Stimulated activated CD8-positive, alpha-beta memory T cell treated with anti-CD3 and anti-CD28 coated beads, Interleukin-4, amount 100 ng/mL, for 1 hour (primary cell): ENCODE measurements around the gene FOLR3.
"Not testable (repeated sequence)": the region's sequence is repeated elsewhere in the genome, so short reads cannot be mapped to it uniquely, and the experiment has no call there.

Experiments used
- DNase-seq, 2 donors: peaks; one replicate each; pipeline ENCODE4 v3.0.0-alpha.2; 2020; ENCODE audit warnings: low read depth in 2 of 2, low spot score in 1 of 2

FOLR3 gene

DNA sequence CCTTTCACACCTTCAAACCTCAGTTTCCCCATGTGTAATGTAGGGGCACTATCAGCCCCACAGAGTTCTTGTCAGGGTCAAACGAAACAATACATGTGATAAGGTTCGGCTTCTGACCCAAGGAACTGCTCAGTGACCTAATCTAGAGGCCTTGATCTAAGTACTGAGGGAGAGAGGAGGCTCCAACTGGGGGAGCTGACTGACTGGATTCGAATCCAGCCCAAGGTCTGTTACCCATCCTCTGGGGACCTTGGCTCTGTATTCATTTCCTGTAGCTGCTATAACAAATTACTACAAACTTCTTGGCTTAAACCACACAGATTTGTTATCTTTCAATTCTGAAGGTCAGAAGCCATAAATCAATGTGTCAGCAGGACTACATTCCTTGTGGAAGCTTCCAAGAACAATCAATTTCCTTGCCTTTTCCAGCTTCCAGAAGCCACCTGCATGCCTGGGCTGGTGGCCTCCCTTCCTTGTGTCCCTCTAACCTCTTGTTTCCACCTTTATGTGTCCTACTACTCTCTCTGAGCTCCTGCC is 12.3 kb upstream of the FOLR3 start:
- no peak for DNase-seq

DNA sequence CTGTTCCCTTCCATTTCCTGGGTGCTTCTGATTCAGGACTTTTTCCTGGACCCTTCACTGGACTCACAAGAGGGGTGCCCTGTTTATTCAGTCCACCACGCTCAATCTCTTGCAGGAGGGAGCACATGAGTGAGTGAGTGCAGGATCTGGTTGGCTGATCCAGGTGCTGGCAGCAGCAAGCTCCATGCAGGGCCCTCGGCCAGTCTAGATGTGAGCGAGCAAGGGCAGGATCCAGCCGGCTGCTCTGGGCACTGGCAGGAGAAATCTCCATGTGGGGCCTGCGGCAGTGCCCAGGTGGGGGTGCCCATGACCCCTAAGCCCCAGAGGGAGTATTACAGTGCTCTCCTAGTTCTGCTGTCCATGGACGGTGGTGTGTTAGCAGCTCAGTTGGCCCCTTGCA is 11.5 kb upstream of the FOLR3 start:
- no peak for DNase-seq

DNA sequence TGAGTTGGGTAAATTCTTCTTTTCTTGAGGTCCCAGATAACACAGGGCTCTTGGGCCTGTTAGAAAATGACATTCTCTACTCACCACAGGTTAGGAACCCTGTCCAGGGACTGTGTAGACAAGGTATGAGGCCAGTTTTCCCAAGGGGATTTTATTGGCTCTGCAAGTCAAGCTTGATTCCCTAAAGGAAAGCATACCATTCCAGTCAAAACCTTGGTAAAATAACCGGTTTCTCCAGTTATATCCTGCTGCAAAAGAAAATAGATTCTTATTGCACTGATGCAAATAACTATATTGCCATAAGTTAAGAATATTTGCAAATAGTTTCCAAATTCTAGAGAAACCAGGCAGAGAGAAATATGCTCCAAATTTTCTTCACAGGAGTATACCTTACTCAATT is 9.6 kb upstream of the FOLR3 start:
- no peak for DNase-seq

DNA sequence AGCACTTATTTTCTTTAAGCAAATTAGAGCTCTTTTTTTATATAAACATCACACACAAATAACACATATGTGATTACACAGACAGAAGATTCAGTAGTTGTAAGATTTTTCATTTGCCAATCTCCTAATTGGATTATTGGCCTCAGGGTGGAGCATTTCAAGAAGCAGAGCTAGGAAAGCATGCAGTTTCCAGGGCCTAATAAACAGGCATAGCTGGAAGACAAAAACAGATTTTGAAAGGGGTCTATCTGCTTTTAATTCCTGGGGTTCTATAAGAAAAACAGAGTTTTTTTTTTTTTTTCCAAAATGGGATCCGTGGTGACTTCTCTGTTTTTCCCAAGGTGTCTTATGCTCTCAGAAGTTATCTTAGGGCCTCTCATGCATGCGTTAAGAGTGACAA is 7.6 kb upstream of the FOLR3 start:
- DNase-seq = no peak

DNA sequence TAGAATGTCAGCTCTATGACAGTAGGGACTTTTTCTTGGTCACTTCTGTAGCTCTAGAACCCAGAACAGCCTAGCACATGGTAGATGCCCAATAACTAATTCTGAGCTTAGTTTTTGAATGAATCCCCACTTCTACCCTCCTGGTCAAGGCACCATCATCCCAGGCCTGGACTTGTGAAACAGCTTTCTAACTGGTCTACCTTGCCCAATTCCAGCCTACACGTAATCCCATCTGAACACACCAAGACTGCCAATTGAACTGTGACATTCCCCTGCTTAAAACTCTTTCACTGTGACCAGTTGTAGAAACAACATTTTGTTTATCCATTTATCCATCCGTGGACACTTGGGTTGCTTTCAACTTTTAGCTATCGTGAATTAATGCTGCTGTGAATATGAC is 6.1 kb upstream of the FOLR3 start:
- DNase-seq = no peak

DNA sequence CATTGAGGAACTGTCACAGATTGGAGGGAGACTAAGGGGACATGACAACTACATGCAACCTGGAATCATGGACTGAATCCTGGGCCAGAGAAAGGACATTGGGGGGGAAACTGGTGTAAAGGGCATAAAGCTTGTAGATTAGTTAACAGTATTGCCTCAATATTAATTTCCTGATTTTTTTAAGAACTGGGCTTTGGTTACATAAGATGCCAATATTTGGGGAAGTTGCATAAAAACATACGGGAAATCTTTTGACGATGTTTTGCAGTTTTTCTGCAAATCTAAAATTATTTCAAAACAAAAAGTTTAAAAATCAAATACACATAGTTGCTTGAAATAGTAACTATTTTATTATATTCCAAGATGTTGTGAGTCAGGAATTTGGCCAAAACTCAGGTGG is 2.9 kb upstream of the FOLR3 start:
- no peak for DNase-seq

DNA sequence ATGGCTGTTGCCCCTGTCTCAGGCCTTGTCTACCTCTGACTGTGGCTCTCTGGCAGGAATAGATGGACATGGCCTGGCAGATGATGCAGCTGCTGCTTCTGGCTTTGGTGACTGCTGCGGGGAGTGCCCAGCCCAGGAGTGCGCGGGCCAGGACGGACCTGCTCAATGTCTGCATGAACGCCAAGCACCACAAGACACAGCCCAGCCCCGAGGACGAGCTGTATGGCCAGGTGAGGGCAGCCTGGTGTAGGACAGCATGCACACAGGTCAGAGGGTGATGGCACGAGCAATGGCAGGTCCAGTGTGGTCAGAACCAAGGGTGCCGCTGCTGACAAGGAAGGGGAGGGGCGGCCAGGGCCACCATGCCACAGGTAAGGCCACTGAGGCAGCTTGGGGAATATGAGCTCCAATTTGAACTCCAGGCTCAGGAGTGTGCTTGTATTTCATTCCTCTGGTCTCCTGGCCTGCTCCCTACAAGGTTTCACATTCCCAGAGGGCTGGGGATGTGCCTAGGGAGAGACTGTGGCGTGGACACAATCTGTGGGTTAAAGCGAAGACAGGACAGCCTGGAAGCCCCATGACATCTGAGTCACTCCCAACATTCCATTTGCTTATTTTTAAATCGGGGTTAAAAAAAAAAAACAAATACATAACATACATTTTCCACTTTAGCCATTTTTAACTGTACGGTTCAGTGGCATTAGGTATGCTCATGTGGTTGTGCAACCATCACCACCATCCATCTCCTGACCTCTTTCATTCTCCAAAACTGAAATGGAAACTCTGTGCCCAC is 562 bp downstream of the FOLR3 start:
- DNase-seq = no peak

DNA sequence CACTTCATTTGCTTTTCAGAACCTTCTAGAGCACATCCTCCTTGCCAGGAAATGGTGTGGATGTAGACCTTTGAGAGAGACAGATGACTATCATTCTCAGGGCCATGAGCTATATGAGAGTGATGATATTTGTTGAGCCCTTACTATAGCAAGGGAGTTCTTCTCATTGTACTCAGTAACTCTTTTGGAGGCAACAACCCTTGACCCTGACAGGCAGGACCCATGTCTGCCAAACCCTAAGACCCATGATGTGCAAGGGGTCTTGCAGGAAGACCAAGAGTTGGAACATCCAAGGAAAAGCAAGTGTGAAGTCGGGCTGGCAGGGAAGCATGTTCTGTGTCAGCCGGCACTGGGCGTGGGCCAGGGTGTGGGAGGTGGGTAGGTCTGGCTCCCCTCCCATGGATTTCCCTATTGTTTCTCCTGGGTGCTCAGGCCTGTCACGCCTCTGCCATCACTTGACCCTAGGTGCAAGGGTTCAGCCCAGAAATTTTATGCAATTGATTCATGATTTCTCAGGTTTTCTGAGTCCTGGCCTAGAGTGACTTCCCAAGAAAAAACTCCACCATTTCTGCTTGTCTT is 1.2 kb downstream of the FOLR3 start:
- no peak for DNase-seq

DNA sequence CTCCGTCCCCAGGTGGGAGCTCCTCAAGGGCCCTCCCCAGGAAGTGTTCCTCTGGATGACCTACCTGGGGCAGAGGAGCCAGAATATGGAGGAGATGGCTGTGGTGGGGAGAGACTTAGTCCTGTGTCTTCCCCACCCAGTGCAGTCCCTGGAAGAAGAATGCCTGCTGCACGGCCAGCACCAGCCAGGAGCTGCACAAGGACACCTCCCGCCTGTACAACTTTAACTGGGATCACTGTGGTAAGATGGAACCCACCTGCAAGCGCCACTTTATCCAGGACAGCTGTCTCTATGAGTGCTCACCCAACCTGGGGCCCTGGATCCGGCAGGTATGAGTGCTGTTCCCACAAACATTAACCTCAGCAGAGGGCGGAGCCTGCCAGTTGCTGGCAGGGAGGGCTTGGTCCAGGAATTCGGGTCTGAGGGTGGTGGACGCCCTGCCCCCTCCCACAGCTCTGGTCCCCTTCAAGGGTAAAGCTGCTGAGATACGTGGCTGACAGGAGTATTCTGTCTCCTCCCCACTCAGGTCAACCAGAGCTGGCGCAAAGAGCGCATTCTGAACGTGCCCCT is 3.4 kb downstream of the FOLR3 start:
- no peak for DNase-seq

DNA sequence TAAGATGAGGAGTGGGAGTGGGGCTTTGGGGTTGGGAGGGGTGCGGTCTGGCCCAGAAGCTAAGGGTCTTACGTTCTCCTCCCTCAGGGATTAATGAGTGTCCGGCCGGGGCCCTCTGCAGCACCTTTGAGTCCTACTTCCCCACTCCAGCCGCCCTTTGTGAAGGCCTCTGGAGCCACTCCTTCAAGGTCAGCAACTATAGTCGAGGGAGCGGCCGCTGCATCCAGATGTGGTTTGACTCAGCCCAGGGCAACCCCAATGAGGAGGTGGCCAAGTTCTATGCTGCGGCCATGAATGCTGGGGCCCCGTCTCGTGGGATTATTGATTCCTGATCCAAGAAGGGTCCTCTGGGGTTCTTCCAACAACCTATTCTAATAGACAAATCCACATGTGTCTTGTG is 4.0 kb downstream of the FOLR3 start:
- DNase-seq = no peak

DNA sequence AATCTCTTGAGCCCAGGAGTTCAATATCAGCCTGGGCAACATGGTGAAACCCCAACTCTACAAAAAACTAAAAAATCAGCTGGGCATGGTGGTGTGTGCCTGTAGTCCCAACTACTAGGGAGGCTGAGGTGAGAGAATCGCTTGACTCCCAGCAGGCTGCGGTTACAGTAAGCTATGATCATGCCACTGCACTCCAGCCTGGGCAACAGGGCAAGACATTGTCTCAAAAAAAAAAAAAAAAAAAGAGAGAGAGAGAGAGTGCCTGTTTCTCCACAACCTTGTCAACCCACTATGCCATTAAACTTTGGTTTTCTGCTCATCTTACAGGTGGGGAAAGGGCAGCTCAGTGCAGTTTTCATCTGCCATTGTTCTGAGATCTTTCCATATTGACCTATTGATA is 5.1 kb downstream of the FOLR3 start:
- DNase-seq = no peak

DNA sequence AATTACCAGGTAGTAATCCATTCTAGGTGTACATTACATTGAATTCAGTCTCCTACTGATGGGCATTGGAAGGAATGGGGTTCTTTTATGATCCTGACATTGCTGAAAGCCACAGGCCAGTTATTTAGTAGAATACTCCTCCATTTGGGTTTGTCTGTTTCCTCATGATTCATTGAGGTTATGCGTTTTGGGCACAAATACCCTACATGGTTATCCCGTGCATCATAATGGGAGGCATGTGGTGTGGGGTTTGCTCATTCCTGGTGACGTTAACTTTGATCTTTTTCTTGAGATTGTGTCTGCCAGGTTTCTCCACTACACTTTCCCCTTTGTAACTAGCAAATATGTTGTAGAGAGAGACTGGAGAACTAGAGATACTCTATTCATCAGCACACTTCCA is 5.5 kb downstream of the FOLR3 start:
- no peak for DNase-seq

DNA sequence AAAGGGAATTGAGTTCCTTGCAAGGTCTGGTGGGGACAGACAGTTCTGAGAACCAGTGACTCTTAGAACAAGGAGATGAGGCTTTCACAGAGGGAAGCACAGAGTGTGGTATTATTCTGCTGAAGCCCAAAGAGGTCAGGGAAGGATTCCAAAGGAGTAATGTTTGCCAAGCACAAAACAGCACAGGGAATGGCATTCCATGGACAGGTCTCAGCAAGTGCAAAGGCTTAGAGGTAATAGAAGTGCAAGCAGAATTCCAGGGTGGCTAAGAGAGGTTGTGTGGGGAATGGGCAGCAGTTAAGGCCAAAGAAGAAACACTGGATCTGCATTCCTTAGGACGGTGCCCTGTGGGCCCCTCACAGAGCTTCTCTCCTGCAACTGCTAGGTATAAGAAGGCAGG is 6.6 kb downstream of the FOLR3 start:
- DNase-seq = not testable (repeated sequence)

DNA sequence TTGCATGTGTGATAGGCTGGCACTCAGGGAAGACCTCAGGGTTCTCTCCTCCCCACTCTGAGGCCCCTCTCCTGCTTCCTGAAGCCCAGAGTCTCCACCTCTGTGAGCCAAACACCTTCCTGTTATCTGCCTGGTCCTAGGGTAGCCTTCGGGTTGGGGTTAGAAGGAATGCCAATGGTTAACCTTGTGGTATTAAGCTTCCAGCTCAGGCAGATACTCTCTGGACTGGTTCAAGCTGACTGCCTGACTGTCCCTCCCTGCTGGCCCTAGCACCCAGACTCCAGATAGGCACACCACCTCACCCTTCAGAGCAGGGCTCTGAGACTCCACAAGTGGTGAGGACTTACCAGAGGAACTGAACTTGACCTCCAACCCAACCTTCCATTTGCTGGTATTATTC is 7.0 kb downstream of the FOLR3 start:
- not testable (repeated sequence) for DNase-seq

DNA sequence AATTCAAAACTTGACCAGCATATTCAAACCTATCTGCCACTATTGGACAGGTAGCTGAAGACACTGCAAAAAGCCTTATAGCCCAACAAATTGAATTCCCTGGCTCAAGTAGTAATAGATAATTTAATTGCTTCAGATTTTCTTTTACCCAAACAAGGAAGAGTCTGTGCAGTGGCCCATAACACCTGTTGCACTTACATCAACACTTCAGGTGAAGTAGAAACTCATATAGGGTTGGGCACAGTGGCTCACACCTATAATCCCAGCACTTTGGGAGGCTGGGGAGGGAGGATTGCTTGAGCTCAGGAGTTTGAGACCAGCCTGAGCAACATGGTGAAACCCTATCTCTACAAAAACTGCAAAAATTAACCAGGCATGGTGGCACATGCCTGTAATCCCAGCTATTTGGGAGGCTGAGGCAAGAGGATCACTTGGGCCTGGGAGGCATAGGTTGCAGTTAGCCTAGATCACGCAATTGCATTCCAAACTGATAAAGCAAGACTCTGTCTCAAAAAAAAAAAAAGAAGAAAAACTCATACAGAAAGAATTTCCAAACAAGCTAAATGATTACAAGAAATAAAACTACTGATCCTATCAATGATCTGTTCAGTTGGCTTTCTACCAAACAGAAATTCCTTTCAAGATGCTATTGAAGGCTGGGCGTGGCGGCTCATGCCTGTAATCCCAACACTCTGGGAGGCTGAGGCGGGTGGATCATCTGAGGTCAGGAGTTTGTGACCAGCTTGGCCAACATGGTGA is 9.5 kb downstream of the FOLR3 start:
- no peak for DNase-seq

DNA sequence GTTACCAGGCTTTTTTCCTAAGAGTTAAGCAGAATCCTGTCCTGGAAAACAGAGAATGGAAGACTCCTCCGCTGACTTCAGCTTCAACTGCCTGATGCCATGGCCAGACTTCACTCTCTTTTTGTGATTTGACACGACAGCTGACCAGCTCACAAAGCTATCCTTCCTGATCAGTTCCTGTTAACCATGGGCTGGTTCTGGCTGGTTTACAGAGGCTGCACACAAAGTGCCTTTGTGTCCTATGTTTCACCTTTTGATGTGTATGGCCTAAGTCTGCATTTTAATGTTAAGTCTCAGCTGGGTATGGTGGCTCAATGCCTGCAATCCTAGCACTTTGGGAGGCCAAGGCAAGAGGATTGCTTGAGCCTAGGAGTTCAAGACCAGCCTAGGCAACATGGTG is 11.1 kb downstream of the FOLR3 start:
- no peak for DNase-seq

DNA sequence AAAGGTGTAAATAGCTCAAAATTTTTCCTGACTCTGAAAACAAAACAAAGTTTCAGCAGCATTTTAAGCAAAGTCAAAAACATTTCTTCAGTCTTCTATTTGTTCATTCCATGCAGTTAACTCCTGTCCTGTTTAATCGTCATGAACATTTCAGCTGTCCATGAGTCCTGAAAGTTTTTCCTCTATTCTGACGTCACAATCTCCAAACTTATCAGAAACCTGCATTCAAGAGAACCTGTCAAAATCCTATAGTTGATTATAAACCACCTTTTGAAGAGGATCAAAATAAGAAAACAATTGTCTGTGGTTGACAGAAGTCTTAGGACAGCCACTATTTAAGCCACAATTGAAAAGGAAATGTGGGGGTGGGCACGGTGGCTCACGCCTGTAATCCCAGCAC is 15.4 kb downstream of the FOLR3 start:
- DNase-seq = no peak

DNA sequence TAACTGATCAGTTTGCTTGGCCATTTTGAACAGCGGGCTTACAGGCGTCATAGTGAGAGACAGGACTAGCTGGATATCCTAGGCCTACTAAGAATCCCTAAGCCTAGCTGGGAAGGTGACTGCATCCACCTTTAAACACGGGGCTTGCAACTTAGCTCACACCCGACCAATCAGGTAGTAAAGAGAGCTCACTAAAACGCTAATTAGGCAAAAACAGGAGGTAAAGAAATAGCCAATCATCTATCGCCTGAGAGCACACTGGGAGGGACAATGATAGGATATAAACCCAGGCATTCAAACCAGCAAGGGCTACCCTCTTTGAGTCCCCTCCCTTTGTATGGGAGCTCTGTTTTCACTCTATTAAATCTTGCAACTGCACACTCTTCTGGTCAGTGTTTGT is 18.3 kb downstream of the FOLR3 start:
- DNase-seq = not testable (repeated sequence)

DNA sequence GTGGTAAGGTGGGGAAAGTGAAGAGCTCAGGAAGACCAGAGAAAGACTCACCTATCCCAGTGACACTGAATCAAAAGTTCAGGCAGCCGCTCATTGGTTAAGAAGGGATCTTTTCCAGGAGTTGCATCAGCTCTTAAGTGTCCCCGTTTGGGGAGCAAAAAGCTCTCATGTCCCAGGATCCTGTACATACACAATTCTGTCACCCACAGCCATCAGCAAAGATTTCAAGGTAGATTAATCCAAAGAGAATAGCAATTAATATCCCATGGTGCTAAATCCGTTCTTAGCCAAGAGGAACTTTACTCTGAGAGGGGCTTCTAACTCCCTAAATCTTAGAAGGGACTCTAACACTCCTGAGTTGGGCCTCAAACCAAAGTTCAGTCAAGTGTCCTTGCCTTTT is 19.3 kb downstream of the FOLR3 start:
- DNase-seq = no peak

DNA sequence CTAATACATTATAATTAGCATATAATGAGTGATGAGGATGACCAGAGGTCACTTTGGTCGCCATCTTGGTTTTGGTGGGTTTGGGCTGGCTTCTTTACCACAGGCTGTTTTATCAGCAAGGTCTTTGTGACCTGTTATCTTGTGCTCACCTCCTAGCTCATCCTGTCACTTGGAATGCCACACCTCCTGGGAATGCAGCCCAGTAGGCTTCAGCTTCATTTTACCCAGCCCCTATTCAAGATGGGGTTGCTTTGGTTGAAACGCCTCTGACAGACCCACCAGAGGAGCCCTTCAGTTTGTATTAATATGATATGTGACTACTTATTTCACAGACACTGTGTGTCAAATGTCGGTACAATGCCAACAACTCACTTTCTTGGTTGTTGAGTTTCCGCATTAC is 20.2 kb downstream of the FOLR3 start:
- DNase-seq = no peak

DNA sequence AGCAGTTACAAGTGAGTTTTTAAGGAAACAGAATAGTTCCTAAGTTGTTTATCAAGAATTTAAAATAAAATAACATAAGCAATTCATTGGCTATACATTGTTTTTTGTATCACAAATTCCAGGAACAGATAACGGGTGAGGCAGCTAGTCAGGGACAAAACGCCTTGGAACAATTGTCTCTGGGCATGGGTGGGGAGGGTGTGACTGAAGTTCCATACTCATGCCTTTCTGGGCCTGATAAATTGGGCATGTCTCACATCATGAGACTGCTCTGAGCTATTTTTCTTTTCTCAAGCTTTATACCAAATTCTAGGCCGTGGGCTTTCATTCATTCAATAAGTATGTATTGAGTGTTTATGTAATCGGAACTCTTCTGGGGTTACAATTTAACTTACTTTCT is 21.6 kb downstream of the FOLR3 start:
- DNase-seq = no peak

DNA sequence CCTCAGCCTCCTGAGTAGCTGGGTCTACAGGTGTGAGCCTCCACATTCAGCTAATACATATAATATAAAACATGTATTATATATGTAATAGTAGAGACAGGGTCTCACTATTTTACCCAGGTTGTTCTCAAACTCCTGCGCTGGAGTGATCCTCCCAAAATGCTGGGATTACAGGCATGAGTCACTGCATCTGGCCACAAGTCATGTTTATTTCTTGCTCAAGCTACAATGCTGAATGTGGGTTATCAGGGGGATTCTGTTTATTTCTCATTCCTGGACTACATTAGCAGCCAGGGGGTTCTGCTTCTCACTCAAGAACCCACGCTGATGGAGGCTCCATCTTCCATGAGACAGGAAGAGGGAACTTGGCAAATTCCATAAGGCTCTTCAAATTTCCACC is 24.8 kb downstream of the FOLR3 start:
- DNase-seq = no peak
